Upper lobe of right lung (tissue), 1 donor: ENCODE results near the gene B4GALT2. TPM values are rescaled to one million over a fixed set of nuclear protein-coding genes. Genes with fewer than 3 reads are reported as not detected.

Source experiments
- ATAC-seq: fragments of 200-7000 bp; cut with Tn5 transposase; one replicate; pipeline ENCODE4 v1.9.1; 2020; ENCODE audit warnings: mild to moderate bottlenecking, moderate library complexity
- DNase-seq: peaks from one replicate; pipeline ENCODE4 v3.0.0-alpha.2; 2020
- H3K27ac ChIP-seq: fragments of 200-600 bp; one replicate; pipeline ENCODE4 v1.8.0; 2022
- H3K27me3 ChIP-seq: fragments of 200-600 bp; one replicate; pipeline ENCODE4 v1.8.0; 2022; ENCODE audit warnings: mild to moderate bottlenecking
- H3K36me3 ChIP-seq: fragments of 200-600 bp; one replicate; pipeline ENCODE4 v1.8.0; 2022
- H3K4me1 ChIP-seq: fragments of 200-600 bp; one replicate; pipeline ENCODE4 v1.8.0; 2022
- H3K4me3 ChIP-seq: fragments of 200-600 bp; one replicate; pipeline ENCODE4 v1.8.0; 2022; ENCODE audit warnings: mild to moderate bottlenecking
- H3K9me3 ChIP-seq: fragments of 200-600 bp; one replicate; pipeline ENCODE4 v1.8.0; 2022
- CTCF ChIP-seq: fragments of 200-600 bp; IDR thresholded peaks from one replicate; pipeline ENCODE4 v1.8.0; 2022; ENCODE audit warnings: antibody characterized with exemption
- intact Hi-C: fragments of 100-400 bp; cut with DNase I; formaldehyde crosslinking; loops from one replicate; pipeline ENCODE4 v1.11.0; 2022
- total RNA-seq: library from RNA; stranded (reverse); fragmentation: NEBNext Ultra II Directional; extraction: Animal tissue kit (Norgen Biotek cat#: 25700); gene quantifications from one replicate; pipeline ENCODE4 v1.2.1, GENCODE V29; 2021
- donor health status: DM: no; HTN: yes; CAD: no; lungs with severe emphysema.

Gene B4GALT2
- total RNA-seq, 1 donor from 2014 or later = 23.8 TPM

DNA sequence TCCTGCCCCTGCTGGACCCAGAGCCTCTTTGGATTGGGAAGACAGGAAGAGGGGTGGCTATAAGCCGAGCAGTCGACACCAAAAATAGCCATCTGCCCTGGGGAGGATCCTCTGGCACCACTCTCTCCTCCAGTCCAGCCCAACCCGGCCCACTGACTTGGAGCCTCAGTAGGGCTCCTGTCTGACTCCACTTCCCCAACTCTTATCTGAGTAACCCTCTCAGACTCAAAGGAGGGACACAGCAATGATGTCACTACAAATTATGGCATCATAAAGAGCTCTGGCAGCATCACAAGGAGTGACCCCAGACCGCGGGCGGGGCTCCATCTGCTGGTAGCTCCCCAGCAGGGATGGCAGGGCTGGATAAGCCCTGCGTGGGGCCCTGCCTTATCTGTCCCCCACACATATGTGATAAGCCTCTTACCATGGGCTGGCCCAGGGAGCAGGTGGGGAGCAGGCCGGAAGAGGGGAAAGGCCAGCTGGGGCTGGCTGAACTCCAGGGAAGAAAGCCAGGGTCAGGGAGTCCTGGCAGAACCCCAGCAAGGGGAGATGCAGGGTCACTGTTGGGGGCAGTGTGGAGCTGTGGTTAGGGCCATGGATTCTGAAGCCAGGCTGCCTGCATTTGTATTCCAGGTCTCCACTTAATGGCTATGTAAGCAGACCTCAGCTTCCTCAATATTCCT lies 56.9 kb downstream of the B4GALT2 start:
- Histone ChIP-seq H3K27me3 (no peaks in the 10 kb centered on the region), H3K36me3 (no peaks in the 10 kb centered on the region), H3K4me1 (peaks cover 20% of the 10 kb centered on the region), H3K27ac (peak overlapping the region; percentile 58), H3K9me3 (no peaks in the 10 kb centered on the region), H3K4me3 (no peak overlapping the region)
- TF ChIP-seq CTCF = no peak
- intact Hi-C loops = loop anchor here (5.0 kb wide), 1 partner anchor 34 kb away; no protein-coding TSS in a partner anchor
- ATAC-seq = no peak
- no peak for DNase-seq

GRCh38 chr1:44036409-44037139 lies 57.6 kb downstream of the B4GALT2 start:
- H3K4me3 ChIP-seq = no peak overlapping the region
- TF ChIP-seq CTCF = peak; percentile 83
- peaks cover 19% of the 10 kb centered on the region for H3K4me1 ChIP-seq
- H3K27me3 ChIP-seq = no peaks in the 10 kb centered on the region
- H3K9me3 ChIP-seq = no peaks in the 10 kb centered on the region
- peak; percentile 89 for ATAC-seq
- H3K27ac ChIP-seq = peak overlapping the region; percentile 58
- intact Hi-C loops = loop anchor here (5.0 kb wide), 1 partner anchor 34 kb away; no protein-coding TSS in a partner anchor
- DNase-seq = no peak
- H3K36me3 ChIP-seq = no peaks in the 10 kb centered on the region

DNA sequence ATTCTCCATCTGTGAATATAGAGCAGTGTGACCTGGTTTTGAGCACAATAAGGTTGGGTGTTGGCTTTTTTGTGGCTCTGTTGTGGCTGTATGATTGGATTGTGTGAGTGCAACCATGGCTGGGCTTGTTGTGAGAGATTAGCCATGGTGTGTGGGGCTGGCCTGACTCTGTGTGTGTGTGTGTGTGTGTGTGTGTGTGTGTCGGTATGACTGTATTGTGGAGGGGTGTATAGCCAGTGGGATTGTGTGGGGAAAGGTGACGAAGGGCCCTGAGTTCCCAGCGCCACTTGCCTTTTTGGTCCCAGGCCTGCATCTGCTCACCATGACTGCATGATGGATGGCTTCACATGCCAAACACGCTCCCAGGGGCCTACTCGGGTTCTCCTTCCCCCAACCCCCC lies 58.1 kb downstream of the B4GALT2 start:
- Histone ChIP-seq H3K4me3 (no peak overlapping the region), H3K9me3 (no peaks in the 10 kb centered on the region), H3K4me1 (peaks cover 13% of the 10 kb centered on the region), H3K36me3 (no peaks in the 10 kb centered on the region), H3K27me3 (no peaks in the 10 kb centered on the region), H3K27ac (no peak overlapping the region)
- ATAC-seq (no peak), DNase-seq (no peak)
- intact Hi-C loops = loop anchor here (5.0 kb wide), 1 partner anchor 35 kb away; no protein-coding TSS in a partner anchor
- TF ChIP-seq CTCF = no peak

GRCh38 chr1:44038876-44039657 lies 60.1 kb downstream of the B4GALT2 start:
- Histone ChIP-seq H3K36me3 (no peaks in the 10 kb centered on the region), H3K27me3 (no peaks in the 10 kb centered on the region), H3K9me3 (no peaks in the 10 kb centered on the region), H3K4me1 (peaks cover 12% of the 10 kb centered on the region), H3K27ac (no peak overlapping the region), H3K4me3 (no peak overlapping the region)
- no peak for DNase-seq
- no peak for TF ChIP-seq CTCF
- intact Hi-C loops = loop anchor here (5.0 kb wide), 1 partner anchor 37 kb away; no protein-coding TSS in a partner anchor
- no peak for ATAC-seq

DNA sequence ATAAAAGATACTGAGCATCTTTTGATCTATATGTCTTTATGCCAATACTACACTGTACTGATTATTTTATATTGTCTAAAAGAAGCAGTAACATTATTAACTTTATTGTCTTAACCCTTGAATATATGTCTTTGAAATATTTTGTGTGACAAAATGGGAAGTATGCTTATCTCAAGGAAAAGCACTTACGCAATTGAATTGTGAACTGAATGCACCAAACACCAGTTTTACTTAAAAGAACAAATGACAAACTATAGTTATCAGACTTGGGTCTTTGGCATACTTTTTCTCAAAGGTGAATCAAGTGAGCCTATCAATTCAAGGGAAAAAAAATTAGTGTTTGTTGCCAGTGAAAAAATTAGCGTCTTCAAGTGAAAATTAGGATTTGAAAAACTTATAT lies 61.4 kb downstream of the B4GALT2 start:
- intact Hi-C loops = no loop called here
- Histone ChIP-seq H3K27me3 (no peaks in the 10 kb centered on the region), H3K36me3 (no peaks in the 10 kb centered on the region), H3K4me1 (peaks cover 12% of the 10 kb centered on the region), H3K27ac (no peak overlapping the region), H3K4me3 (no peak overlapping the region), H3K9me3 (no peaks in the 10 kb centered on the region)
- no peak for ATAC-seq
- no peak for DNase-seq
- no peak for TF ChIP-seq CTCF

Other genes with a start within 250 kb of the B4GALT2 start
- gene ARTN, start 45.4 kb upstream of the B4GALT2 start, total RNA-seq = 0.43 TPM
- 24.9 TPM for gene IPO13, start 32.3 kb upstream of the B4GALT2 start, total RNA-seq
- gene DPH2, start 9.2 kb upstream of the B4GALT2 start, total RNA-seq = 18.8 TPM
- 191 TPM for gene ATP6V0B, start 4.2 kb upstream of the B4GALT2 start, total RNA-seq
- gene CCDC24, start 12.4 kb downstream of the B4GALT2 start, total RNA-seq = 5.3 TPM
- gene SLC6A9, start 52.3 kb downstream of the B4GALT2 start, total RNA-seq = 19.2 TPM
- gene KLF17, start 139.6 kb downstream of the B4GALT2 start, total RNA-seq = 0.52 TPM
- gene KLF18, start 162.4 kb downstream of the B4GALT2 start, total RNA-seq = not detected
- 34.0 TPM for gene DMAP1, start 234.3 kb downstream of the B4GALT2 start, total RNA-seq